NK-92 treated with Interleukin-12 subunit alpha and Interleukin-12 subunit beta, amount 100 ng/mL, for 24 hours (cell line): Measurements from ENCODE around the gene SND1.

Experiments
- DNase-seq: peaks from one replicate; lab custom pipeline; 2025; lab: John Stamatoyannopoulos, UW

The SND1 gene

DNA sequence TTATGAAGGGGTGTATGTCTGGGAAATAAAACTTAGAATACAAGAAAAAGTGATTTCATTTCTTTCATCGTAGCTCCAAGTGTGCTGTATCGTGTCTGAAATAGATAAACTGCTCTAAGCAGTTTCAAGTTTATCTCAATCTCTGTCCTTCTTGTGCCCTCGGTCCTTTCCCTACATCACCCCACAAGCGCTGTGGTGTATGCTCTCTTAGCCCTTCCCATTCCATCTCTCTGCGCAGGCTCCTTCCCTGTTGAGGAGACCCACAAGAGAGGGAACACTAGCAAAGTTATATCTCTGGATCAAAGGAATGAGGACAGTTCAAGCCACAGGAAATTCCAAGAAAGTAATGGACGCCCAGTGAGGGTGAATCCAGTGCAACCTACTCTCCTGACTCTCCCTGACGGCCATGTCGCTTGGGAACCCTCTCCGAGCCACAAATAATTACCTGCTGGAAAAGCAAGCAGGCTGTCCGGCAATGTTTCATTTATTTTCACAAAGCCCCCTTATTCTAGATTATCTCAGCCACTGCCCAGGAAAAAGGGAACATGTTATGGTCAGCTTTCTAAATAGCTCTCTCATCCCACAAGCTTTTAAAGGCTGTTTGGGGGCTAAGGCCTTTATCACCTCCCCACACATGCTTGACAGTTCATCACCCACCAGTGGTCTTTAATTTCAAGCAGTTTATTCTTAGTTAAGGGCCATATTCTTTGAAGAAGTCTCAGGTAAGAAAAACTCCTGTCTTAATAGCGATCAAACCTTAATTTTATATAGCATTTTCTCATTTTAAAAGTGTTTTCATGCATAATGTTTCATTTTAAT lies 344.5 kb downstream of the SND1 start:
- no peak for DNase-seq

DNA sequence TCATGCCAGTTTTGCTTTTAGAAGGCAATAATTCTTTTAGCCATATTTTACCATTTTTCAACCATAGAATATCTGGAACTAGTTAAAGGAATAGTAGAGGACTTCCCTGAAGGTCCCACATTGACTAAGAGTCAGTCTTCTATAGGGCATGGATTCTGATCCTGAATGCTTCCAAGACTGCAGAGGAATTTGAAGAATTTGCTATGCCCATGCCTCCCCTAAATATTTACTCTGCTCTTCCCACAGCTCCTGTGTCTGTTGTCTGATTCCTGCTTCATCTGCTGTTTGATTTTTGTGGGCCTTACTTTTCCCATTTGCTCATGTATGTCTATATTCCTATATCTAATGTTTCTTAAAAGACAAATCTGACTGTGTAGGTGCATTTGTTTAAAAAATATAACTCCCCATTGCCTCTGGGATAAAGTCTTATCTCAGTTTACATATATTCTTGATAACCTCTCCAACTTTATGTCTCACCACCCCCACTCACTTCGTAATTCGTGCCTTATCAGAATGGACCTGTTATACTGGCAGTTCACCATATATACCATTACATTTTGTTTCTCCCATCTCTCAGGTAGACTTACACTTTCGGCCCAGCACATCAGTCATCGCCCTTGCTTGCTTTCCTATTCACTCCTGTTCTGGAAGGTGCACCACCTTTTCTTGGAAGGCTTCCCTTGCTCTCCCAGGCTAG lies 345.4 kb downstream of the SND1 start:
- no peak for DNase-seq

DNA sequence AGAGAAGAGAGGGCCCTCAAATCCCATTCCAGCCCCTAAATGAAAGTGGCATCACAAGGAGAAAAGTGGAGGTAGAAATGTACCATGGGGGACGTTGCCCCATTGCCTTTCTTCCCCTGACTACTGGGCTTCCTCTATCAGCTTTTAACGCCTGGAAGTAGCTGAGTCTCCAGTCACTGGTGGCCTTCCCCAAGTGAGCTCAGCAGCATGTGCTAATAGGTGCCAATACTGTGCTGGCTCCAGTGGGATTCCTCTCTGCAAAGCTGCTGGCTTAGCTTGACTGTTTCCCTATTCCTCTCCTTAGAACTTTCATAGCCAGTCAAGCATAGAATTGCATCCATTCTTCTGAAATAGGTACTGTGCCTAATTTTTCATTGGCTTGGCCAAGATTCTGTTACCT lies 346.7 kb downstream of the SND1 start:
- DNase-seq: no peak

DNA sequence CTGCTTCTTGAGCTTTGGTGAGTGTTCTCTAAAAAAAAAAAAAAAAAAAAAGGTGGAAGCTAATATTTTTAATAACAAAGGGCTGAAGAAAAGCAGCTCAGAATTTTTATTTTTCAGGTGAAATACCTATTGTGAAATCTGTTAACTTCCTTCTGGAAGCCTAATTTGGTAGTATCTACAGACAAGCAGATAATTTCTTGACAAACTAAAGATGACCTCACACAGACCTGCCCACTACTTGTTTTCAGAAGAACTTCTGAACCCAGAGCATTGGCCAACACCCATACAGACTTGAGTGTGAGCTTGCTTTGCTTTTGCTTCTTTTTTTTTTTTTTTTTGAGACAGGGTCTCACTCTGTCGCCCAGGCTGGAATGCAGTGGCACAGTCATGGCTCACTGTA lies 348.1 kb downstream of the SND1 start:
- DNase-seq: no peak

DNA sequence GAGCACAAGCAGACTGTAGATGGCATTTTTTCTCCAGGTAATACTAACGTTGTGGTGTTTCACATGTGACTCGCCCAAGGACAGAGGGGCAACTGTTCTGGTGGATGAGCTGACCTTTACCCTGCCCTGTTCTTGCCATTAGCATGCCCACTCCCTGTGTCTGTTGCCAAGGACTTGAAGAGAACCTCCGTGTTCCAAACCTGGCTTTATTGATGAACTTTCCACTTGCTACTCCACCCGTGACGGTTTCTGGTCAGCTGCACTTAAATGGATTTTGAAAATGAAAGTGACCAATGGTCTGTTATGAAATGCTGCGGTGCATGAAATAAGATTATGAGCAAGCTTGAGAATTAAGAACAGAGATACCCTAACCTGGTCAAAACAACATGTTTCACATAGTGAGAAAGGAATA lies 348.9 kb downstream of the SND1 start:
- DNase-seq: no peak

DNA sequence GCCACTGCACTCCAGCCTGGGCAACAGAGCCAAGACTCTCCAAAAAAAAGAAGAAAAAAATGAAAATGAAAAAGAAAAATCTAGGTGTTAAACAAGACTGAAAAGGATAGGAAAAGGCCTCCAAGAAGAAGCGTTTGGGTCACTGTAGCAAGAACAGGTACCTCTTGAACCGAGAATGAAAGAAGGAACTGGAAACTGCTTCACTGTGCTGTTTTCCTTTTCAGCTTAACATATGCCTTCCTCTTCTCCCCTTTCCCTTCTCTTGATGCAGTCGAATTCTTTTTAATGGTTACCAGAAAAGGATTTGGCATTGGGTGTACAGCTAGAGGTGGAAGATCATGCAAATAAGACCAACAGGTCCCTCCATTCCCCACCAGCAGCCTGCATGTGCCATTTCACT lies 351.2 kb downstream of the SND1 start:
- DNase-seq: no peak

DNA sequence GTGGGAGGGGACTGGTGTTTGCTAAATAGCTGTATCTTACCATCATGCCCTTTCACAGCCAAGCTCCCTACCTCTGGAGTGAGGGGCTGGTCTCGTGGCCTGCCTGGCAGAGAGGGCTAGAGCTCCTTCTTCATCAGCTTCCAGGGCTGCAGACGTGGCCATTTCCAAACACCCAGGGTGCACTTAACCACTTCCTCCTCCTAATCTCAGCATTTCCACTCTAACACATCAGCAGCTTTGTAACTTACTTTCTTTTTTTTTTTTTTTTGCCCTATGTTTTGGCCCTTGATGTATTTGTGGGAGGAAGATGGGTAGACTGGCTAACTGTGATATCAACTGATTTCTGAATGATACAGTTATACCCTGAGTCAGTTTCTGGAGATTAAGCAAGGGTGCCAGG lies 351.8 kb downstream of the SND1 start:
- DNase-seq: no peak

DNA sequence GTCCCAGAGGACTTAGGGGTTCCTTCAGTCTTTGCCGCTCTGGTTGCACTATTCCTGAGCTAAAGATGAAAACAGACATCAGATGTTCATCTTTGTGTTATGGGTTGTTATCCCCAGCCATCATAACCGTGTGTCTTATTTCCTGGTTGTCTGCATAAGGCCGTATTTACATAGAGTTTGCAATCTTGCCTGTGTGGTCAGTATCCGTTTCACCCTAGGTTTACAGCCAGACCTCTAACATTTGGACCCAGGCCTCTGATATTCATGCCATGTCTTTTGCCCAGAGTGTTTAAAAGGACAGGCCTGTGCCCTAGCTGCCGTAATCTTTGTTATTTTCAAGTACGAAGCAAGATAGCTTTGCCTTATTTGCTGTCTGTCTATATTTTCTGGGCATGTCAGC lies 352.6 kb downstream of the SND1 start:
- no peak for DNase-seq

DNA sequence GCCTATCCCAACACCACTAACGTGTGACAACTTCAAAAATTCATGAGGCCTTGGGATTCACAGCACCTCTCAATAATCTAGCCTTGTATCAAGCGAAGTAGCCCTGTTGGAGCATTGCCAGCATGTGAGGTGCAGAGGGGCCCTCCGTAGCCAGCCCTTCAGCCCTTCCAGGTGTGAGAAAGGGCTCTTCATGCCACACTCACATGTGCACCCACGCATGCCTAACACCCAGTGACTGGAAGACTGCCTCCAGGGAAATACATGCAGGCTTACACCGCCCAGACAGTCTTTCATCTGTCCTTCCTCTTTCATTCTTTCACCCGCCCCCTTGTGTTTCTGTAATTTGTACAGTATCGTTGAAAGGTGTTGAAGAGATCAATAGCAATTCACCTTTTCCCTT lies 353.1 kb downstream of the SND1 start:
- DNase-seq: no peak

DNA sequence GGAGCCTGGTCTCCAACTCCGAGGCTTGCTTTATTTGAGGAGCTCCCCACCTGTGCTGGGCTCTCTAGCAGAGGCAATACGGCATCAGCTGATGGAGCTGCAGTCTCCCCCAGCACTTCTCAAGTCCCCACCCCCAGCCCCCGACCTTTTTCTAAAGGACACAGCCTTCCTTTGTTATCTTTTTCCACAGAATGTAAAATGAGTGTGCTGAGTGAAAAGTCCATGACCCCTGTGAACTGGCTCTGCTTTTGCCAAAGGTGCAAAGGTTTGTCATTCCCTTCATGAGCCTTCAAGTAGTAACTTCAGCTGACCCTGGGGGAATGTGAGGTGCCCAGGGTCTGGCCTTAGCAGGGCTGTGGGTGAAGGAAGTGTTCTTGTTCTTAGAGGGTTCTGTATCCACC lies 353.8 kb downstream of the SND1 start:
- DNase-seq: no peak

DNA sequence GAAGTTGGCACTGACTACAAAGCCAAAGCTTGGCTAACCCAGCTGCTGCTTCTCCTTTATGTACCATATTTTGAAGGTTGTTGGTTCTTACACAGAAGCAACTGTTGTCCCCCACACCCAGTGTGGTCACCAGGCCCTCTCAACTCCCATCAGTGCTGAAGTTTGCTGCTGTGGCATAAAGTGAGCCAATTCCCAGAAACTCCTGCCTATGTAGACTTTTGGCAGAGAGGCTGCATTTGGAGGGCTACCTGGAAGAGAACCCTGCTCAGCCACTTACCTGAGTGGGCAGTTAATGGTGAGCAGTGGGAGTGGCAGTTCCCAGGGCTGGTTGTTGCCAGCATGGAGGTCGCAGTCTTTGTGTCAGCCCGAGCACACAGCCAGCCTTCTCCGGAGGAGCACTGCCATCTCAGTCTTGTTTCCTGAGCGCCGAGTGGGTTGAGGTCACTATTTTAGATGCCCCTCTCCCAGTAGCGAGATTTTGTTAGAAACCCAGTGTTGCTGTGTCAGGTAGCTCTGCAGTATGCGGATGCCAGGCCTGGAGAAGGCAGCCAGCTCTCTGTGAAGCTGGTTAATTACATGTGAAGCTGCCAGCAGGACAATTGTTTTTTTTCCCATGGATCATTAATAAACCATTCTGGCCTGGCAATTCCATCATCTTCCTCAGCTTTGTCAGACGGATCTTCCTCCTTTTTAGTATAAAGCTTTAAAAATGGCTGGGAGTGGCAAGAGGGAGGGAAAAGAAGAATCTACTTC lies 354.7 kb downstream of the SND1 start:
- DNase-seq: no peak

DNA sequence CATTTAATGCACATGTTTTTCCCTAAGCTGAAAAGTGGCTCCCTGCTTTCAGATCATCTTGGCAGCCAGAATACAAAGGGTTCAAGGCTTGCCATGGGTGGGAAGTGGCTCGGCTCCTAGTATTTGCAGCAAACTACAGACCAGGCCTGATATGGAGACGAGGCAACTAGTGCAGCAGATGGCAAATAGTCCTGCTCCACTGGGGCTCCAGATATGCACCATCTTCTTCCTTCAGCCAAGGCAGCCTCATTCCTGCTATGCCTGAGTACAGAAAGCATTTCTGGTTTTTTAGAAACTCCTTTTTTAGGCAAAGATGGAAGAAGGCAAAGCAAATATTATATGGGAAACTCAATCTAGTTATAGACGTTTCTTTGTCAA lies 355.3 kb downstream of the SND1 start:
- DNase-seq: no peak

DNA sequence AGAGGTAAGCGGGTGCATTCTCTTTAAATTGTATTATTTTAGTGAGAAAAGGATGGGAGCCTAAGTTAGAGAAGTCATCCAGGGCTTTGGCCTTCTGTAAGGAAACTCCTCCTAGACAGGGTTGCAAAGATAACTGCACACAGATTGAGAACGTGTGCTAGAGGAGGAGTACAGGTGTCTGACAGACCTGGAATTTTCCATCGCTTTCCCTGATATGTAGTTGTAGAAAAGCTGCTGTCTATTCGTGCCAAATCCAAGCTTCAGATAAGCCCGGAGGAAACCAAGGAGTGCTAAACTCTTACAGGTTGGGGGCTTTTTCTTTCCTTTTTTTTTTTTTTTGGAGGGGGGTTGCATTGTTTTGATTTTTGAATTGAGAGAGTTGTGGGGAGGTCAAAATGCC lies 356.1 kb downstream of the SND1 start:
- DNase-seq: no peak

DNA sequence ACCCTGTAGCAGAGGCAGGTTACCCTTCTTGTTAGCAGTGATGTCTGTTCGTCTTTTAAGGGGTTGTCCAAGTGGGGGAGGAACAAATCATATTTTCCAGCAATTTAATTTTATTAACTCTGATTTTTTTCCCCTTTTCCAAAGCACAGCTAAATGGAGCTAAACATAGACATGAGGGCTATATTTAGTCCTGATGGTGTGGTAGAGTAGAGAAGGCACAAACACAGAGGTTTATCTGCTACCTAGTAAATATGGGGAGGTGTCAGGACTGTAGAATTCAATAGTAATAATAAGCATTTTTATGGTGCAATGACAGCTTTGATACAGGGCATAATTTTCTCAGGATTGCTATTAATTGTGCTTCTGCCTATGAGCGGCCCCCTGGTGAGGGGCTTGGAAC lies 356.8 kb downstream of the SND1 start:
- DNase-seq: no peak

DNA sequence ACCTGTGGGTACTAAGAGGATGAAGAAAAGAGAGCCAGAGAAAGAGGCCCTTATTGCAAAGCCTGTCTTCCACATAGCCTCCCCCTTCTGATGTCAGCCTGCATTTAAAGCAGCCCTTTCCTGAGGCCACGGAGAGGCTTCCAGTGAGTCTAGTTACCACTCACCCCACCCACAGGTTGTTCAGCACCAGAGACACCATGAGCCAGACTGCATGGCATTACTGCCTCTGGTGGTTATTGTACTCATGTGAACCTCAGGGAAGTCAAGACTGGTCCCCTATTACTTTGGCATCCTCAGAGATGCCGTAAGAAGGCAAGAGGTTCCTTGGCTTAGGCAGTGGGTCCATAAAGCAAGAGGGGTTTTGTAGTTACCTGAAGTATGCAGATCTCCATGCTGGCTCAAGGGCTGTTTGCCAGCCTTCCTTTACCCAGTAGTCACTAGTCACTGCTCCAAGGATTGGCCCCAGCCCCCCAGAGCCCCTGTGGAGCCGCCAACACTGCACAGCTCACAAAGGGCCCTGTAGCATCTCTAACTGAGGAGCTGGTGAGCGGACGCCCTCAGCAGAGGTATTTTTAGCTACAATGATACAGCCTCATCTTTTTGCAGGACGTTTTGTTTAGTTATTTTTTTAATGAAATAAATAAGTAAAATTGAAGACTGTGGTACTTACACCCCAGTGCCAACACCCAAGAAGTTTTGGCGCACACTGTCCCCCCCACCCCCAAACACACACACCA lies 358.6 kb downstream of the SND1 start:
- no peak for DNase-seq

DNA sequence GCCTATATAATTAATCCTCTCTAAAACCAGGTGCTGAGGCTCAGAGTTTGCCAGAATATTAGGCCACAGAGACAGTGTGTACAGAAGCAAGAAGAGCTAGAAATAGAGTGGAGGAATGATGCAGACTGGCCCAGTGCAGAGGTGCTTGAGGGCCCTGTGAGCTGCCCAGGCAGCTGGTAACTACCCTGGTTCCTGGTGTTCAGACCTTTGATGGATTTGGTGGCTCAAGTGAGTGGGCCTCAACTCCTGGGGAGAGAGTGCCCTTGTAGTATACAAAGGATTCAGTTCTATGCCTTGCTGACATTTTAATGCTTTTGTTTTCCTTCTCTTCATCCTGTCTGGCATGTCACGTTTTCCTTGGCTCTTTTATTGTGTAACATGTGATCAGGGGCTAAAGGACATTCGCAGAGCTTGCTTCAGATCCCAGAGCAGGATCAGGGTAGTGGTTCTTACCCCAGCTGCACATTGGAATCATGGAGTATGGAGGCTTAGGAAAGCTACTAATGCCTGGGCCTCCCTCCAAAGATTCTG lies 359.2 kb downstream of the SND1 start:
- DNase-seq: no peak

DNA sequence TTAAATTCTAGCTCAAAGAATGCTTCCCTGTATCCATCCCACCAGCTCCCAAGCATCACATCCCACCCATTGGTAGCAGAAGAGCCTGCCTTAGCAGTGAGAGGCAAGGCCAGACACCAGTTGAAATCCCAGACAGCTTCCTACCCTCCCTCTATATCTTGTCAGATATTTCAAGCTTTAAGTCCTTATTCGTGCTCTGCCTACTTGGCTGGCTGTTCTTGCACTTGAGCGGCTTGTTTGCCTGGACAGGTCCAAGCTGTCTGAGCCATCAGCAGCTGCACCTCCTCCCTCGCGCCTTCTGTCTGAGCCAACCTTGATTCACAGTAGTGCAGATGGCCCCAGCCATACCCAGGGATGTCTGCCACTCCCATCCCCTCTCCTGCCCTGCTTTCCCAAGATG lies 362.8 kb downstream of the SND1 start:
- DNase-seq: no peak

DNA sequence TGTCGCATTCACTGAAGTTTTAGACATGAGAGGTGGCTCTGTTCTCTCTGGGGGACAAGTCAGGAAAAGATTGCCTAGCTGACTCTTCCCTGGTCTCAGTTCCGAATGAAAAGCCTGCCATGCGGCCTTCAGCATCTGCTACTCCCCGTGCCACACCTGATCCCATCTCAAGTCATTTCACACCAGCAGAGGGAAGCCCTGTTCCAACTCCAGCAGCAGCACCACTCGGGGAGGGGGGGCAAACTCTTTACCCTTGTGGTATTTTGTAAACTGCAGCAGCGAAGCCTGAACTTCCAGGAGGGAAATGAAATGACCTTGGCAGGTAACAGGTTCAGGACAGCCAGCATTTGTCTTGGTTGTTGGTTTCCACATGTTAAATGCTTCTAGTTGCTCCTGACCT lies 365.5 kb downstream of the SND1 start:
- DNase-seq: no peak

DNA sequence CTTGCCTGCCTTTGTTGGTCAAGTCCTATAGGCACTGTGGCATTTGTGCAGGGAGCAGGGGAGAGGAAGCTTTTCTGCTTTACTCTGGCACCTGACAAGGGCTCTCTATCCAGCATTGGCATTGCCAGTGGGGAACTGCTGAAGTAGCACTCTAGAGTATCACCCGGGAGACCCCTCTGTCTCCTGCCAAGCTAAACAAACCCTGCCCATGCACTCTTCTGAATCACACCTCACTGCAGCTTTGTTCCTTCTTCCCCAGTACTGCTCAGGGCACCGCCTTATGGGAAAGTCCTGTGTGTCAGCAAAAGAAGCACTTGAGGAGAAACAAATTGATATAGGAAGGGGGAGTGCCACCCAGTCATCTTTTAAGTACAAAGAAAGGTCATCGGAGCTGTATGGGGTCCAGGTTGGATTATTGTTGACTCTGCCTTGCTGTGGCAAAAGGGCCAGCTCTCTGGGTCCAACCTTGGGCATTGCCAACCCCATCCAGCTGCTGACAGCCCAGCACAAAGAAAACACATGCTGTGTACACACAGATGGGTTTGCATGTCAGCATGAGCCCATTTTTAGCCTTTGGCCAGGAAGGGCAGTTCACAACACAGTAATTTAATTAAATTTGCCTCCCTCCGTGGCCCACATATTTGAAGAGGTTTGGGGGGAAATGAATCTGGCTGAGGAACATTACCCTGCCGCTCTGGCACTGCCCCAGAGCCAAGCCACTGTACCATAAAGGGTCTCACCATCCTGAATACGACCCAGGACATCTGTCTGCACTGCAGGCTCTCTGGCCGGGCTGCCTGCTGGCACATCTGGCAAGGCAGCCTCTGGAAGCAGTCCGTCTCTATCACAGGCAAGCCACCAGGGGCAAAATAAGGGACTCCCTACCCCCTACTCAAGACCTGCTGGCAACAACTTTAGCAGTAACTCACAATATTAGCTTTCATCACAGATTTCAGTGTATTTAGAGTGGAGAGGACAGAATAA lies 366.2 kb downstream of the SND1 start:
- DNase-seq: no peak

DNA sequence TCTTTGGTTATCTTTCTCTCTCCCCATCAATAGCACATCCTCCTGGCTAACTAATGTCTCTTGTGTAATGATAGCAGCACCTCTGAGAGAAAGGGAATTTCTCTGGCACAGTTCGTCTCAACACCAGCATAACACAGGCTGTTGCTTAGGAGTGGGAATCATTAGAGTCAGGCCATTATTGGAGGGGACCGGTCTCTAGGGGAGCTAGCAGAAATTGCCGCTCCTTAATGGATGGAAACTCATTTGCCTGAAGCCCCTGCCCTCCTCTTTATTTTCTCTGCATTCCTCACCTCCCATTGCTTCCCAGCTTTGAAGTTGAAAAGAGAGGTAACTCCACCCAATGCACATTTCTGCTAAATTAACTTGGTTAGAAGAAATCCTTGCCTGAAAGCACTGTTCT lies 367.3 kb downstream of the SND1 start:
- no peak for DNase-seq

DNA sequence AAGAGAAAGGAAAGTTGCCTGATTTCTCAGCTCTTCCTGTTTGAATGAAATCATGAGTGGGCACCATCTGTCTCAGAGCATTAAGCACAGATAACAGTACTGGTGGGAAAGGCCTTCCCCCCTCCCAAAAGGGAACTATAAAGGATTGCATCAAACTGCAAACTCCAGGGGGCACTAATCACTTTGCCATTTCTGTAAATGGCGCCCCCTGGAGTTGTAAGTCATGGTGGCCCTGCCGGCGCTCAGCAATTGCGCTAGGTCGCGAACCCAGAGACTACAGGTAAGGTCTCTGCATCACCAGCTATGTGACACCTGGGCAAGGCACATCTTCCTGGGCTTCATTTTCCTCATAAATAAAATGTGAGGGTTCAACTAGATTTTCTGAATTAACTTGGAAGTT lies 368.2 kb downstream of the SND1 start:
- DNase-seq: no peak
